Thyroid gland (tissue), 4 donors: ENCODE results near the gene CENPK. TPM values are rescaled to one million over a fixed set of nuclear protein-coding genes. Genes with fewer than 3 reads are reported as not detected.
"Not testable (repeated sequence)": the region's sequence is repeated elsewhere in the genome, so short reads cannot be mapped to it uniquely, and the experiment has no call there.

ENCODE experiments used
- DNase-seq, 2 donors: peaks; one replicate each; pipeline ENCODE4 v3.0.0-alpha.2; 2019
- H3K27ac ChIP-seq, 3 donors: fragments of 200-600 bp; sonication (generic); 1 replicate in 2 of 3; 2 replicates in 1 of 3; pipeline ENCODE4 v1.5.1; 2016 to 2019; ENCODE audit warnings: mild to moderate bottlenecking in 1 of 3, moderate library complexity in 1 of 3
- H3K27me3 ChIP-seq: fragments of 200-600 bp; sonication (generic); one replicate; pipeline ENCODE4 v1.5.1; 2019
- H3K36me3 ChIP-seq, 2 donors: fragments of 200-600 bp; sonication (generic); one replicate each; pipeline ENCODE4 v1.5.1; 2016 to 2019
- H3K4me1 ChIP-seq, 2 donors: fragments of 200-600 bp; sonication (generic); one replicate each; pipeline ENCODE4 v1.5.1; 2017 to 2019
- H3K4me3 ChIP-seq, 3 donors: fragments of 200-600 bp; sonication (generic); replicated peaks in 1 of 3; 1 replicate in 2 of 3; 2 replicates in 1 of 3; pipeline ENCODE4 v1.5.1; 2016; ENCODE audit warnings: mild to moderate bottlenecking in 1 of 3
- H3K9me3 ChIP-seq: fragments of 200-600 bp; sonication (generic); one replicate; pipeline ENCODE4 v1.5.1; 2017
- CTCF ChIP-seq, 6 experiments: fragments of 200-600 bp in 3 of 6; fragments of 450-650 bp in 3 of 6; sonication (generic) in 3 of 6; IDR thresholded peaks; one replicate each; pipeline ENCODE4 v1.5.1; 2016 to 2019; ENCODE audit warnings: antibody characterized with exemption in 6 of 6, mild to moderate bottlenecking in 2 of 6, inconsistent platforms in 1 of 6, moderate library complexity in 1 of 6
- POLR2A ChIP-seq, 2 donors: fragments of 450-650 bp; IDR thresholded peaks; one replicate each; pipeline ENCODE4 v1.6.1; 2017; ENCODE audit warnings: antibody characterized with exemption in 2 of 2, mild to moderate bottlenecking in 2 of 2, moderate library complexity in 1 of 2
- WGBS, 2 donors: methylation state at CpG; one replicate each; pipeline ENCODE4 v1.1.5; 2017; 5-methylcytosine and 5-hydroxymethylcytosine counted together
- intact Hi-C: fragments of 100-400 bp; cut with DNase I; formaldehyde crosslinking; loops from one replicate; pipeline ENCODE4 v1.15.1; 2023
- total RNA-seq, 4 donors: library from RNA; depleted of rRNA; stranded (reverse); fragments of >200 nt; gene quantifications; one replicate each; pipeline ENCODE4 v1.2.3, GENCODE V29; 2016

Gene CENPK
- total RNA-seq, 4 donors from 2014 or later = 1.5 to 7.3 TPM; not detected in 2

- no peaks in the 10 kb centered on the region for H3K27me3 ChIP-seq
- no peaks in the 10 kb centered on the region for H3K4me1 ChIP-seq
- no peaks in the 10 kb centered on the region for H3K36me3 ChIP-seq
- no peaks in the 10 kb centered on the region for H3K9me3 ChIP-seq
- WGBS, 2 donors = 85 to 88% methylated on average over 6 of the region's 6 CpGs
- no peak for DNase-seq
- intact Hi-C loops = no loop called here
- no peak overlapping the region for H3K27ac ChIP-seq
- no peak overlapping the region for H3K4me3 ChIP-seq
- TF ChIP-seq CTCF (IDR thresholded peaks at IDR 0.05) (no peak), POLR2A (IDR thresholded peaks at IDR 0.05) (no peak)
These were observed 50.6 kb downstream of the CENPK start for GRCh38 chr5:65512170-65512937.

- Histone ChIP-seq H3K9me3 (no peaks in the 10 kb centered on the region), H3K36me3 (no peaks in the 10 kb centered on the region), H3K27ac (no peak overlapping the region), H3K4me3 (no peak overlapping the region), H3K27me3 (no peaks in the 10 kb centered on the region), H3K4me1 (no peaks in the 10 kb centered on the region)
- intact Hi-C loops = no loop called here
- WGBS, 2 donors = 97 to 99% methylated on average over 2 of the region's 2 CpGs
- DNase-seq = no peak
- no peak for TF ChIP-seq CTCF (IDR thresholded peaks at IDR 0.05)
- no peak for TF ChIP-seq POLR2A (IDR thresholded peaks at IDR 0.05)
These were observed 54.0 kb downstream of the CENPK start for GRCh38 chr5:65508978-65509377.

- no peak overlapping the region for H3K4me3 ChIP-seq
These were observed 56.0 kb downstream of the CENPK start for GRCh38 chr5:65506961-65507360.

GRCh38 chr5:65489119-65489518 lies 73.8 kb downstream of the CENPK start:
- TF ChIP-seq CTCF (IDR thresholded peaks at IDR 0.05) (no peak), POLR2A (IDR thresholded peaks at IDR 0.05) (no peak)
- no peak overlapping the region for H3K4me3 ChIP-seq
- no peak for DNase-seq
- no peaks in the 10 kb centered on the region for H3K36me3 ChIP-seq
- H3K4me1 ChIP-seq = no peaks in the 10 kb centered on the region
- no peak overlapping the region for H3K27ac ChIP-seq
- WGBS, 2 donors = 90 to 95% methylated on average over 4 of the region's 4 CpGs
- H3K9me3 ChIP-seq = no peaks in the 10 kb centered on the region
- no peaks in the 10 kb centered on the region for H3K27me3 ChIP-seq
- intact Hi-C loops = loop anchor here (10.0 kb wide), 2 partner anchors 524 to 684 kb away; no protein-coding TSS in a partner anchor

More at GRCh38 chr5:65506961-65507360, 56.0 kb downstream of the CENPK start:
- H3K27ac ChIP-seq = no peak overlapping the region
- no peaks in the 10 kb centered on the region for H3K4me1 ChIP-seq
- intact Hi-C loops = no loop called here
- no peaks in the 10 kb centered on the region for H3K36me3 ChIP-seq
- no peaks in the 10 kb centered on the region for H3K27me3 ChIP-seq
- DNase-seq = no peak
- WGBS, 2 donors = 78 to 86% methylated on average over 3 of the region's 3 CpGs
- TF ChIP-seq POLR2A (IDR thresholded peaks at IDR 0.05) = no peak
- TF ChIP-seq CTCF (IDR thresholded peaks at IDR 0.05) = no peak
- no peaks in the 10 kb centered on the region for H3K9me3 ChIP-seq

GRCh38 chr5:65488038-65488687 lies 74.8 kb downstream of the CENPK start:
- intact Hi-C loops = loop anchor here (10.0 kb wide), 2 partner anchors 523 to 683 kb away; no protein-coding TSS in a partner anchor
- H3K27ac ChIP-seq, H3K27me3 ChIP-seq, H3K9me3 ChIP-seq, H3K36me3 ChIP-seq, H3K4me1 ChIP-seq, H3K4me3 ChIP-seq, DNase-seq: not testable (repeated sequence)
- 85 to 88% methylated on average over 6 to 7 of the region's 7 CpGs for WGBS, 2 donors

GRCh38 chr5:65486803-65487202 lies 76.2 kb downstream of the CENPK start:
- H3K4me1 ChIP-seq, DNase-seq, H3K9me3 ChIP-seq, H3K27ac ChIP-seq, H3K4me3 ChIP-seq, H3K27me3 ChIP-seq, H3K36me3 ChIP-seq: not testable (repeated sequence)
- intact Hi-C loops = loop anchor here (10.0 kb wide), 2 partner anchors 522 to 682 kb away; no protein-coding TSS in a partner anchor
- 90 to 98% methylated on average over 2 of the region's 2 CpGs for WGBS, 2 donors
